ENCODE results near the gene VAV2. TPM values are rescaled to one million over a fixed set of nuclear protein-coding genes. Genes with fewer than 3 reads are reported as not detected.
A peak's percentile ranks its signal among the peaks of the same experiment; 100 is the strongest.

Gene VAV2
- total RNA-seq, 1 donor from 2014 or later, result 12.8 TPM

DNA sequence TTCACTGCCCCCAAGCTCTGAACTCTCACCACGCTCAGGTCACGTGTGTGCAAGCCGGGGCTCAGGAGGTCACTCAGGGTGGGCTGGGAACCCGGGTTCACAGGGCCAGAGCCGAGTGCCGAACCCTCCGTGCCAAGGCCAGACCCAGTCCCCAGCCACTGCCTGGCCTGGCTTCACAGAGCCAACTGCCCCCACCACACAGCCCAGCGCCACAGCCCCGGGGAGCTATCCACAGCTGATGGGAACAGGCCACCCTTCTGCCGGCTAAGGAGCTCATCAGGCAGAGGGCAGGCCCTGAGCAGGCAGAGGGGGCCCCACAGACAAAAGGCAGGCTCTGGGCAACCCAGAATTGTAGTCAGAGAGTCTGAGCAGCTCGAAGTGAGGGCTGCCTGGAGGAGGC, 117.0 kb downstream of the VAV2 start:
- DNase-seq (ENCODE audit: low spot score), result no peak

- DNase-seq (ENCODE audit: low spot score), result no peak
Observed at GRCh38 chr9:133874659-133875058, 117.5 kb downstream of the VAV2 start.

- DNase-seq (ENCODE audit: low spot score), result peak; percentile 84
Observed at GRCh38 chr9:133874060-133874657, 118.0 kb downstream of the VAV2 start.

DNA sequence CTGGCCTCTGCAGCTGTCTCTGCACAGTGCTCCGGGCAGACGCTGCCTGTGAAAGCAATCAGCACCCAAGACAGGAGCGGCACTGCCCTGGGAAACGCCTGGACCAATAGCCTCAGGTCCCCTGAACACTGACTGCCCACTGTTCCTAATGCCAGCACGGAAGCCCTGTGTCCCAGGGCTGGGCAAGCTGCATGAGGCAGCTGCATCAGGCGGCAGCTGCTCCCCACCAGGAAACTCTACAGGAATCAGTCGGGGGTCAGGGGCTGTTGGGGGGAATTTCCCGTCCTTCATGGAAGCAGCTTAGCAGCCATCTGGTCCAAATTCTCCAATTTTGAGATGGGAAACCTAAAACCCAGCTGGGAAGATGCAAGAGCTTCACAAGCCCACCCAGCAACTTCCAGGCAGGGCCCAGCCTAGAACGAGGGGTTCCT, 118.6 kb downstream of the VAV2 start:
- no peak for DNase-seq (ENCODE audit: low spot score)

- peak; percentile 36 for DNase-seq (ENCODE audit: low spot score)
Observed at GRCh38 chr9:133873009-133873408, 119.1 kb downstream of the VAV2 start.

- DNase-seq (ENCODE audit: low spot score), result no peak
Observed at GRCh38 chr9:133870598-133871595, 121.2 kb downstream of the VAV2 start.

- peak; percentile 21 for DNase-seq (ENCODE audit: low spot score)
Observed at GRCh38 chr9:133869674-133870405, 122.3 kb downstream of the VAV2 start.

DNA sequence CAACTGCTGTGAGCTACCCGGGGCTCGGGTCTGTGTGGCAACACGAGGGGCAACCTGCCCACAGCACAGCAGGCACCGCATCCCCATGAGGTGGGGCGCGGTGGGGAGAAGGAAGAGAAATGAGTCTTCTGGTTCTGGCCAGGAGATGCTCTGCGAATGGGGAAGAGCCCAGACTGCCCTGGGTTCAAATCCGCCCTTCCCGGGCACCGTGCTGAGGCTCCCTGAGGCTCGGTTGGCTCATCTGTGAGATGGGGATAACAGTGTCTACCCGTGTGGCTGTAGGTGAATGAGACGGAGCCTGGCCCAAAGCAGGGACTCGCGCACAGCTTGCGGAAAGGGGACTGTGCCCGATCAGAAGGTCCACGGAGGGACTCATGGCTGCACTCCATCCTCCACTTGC, 123.9 kb downstream of the VAV2 start:
- no peak for DNase-seq (ENCODE audit: low spot score)

DNA sequence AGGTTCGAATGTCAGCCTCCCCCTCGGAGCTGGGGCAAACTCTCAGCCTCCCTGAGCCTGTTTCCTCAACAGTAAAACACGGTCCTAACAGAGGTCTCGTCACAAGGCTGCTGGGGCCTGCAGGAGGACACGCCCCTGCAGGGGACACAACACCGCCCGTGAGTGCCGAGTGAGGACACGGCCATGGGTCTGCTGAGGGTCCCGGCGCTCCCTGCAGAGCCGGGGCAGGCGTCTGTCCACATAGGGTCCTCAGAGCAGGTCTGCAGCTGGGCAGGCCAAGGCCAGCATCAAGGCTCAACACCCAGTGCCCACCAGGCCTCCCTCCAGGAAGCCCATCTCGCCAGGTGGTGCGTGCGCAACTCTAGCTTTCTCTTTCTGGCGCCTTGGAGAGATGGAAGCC, 125.2 kb downstream of the VAV2 start:
- DNase-seq (ENCODE audit: low spot score), result no peak

DNA sequence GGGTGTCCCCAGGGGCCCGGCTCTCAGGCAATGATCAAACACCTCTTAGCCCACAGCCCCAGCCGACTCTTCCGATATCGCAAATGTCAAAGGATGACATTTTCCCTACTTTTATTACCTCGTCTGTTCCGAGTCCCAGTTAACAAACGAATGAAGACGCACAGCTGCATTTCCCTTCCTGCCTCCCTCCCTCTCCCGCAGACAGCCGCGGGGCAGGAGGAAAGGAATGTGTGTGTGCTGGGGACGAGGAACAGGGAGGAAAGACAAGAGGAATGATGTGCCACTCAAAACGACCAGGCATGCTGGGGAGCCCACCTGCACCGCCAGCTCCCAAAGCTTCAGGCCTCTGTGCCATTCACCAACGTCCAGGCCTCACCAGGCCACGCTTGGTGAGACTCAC, 128.1 kb downstream of the VAV2 start:
- DNase-seq (ENCODE audit: low spot score), result peak; percentile 28

- DNase-seq (ENCODE audit: low spot score), result no peak
Observed at GRCh38 chr9:133863257-133863592, 128.9 kb downstream of the VAV2 start.

DNA sequence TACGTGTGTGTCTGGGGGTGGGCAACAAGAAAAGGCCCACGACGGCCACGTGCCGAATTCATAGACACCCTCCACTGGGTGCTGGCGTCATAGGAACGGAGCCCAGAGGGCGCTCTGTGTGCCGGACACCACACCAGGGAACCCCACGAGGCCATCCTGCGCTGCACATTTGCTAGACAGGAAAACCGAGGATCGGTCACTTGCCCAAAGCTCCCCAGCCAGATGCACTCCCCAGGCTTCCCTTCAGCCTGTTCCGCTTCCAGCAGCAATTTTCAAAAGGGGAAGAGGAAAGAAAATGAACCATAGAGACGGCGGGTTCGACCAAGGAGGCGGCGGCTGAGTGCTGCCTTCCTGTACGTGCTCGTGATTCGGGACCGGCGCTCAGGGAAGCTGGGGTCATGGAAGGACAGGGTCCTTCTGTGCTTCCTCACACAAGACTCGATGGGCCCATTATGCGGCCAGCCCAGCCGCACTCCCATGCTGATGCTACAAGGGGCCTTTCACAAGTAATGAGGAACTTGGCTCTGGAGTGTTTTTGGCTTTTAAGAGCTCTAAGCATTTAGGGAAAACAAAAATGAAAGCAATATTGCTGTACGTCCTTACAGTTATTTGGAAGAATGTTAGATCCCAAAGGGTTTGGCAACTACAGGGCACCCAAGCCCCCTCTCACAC, 129.4 kb downstream of the VAV2 start:
- peak; percentile 41 for DNase-seq (ENCODE audit: low spot score)

DNA sequence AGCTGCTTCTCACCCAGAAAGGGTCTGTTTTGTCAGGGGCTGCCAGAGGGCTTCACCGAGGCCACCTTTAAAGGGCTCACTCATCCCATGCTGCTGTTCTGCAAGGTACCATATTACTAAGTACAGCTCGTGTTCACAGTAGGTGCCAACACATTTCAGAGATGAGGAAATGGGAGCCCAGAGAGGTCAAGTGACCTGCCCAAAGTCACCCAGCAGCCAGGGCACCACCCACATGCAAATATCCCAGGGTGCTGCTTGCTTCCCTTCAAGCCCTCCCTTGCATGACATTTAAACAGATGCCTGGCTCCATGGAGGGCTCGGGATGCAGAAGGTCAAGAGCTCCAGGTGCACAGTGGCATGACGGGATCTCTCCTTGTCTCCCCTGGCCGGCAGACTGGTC, 130.4 kb downstream of the VAV2 start:
- DNase-seq (ENCODE audit: low spot score), result no peak

GRCh38 chr9:133861086-133861485, 131.0 kb downstream of the VAV2 start:
- DNase-seq (ENCODE audit: low spot score), result no peak

DNA sequence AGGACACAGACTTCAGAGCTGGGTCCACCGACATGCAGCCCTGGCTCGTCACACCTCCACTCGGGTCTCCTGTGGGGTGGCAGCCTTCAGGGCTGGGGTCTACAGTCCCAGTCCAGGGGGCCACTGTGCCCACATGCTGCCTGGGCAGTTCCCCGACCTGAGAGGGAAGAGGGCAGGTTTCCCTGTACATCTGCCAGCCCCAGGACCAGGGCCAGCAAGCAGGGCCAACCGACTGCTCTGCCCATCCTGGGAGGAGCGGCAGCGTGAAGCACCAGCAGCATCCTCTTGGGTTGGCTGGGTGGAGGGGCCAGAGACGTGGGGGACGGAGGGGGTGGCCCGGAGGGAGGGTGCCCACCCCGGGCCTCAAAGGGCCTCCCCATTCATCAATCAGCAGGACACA, 133.4 kb downstream of the VAV2 start:
- DNase-seq (ENCODE audit: low spot score), result no peak

GRCh38 chr9:133857639-133858038, 134.5 kb downstream of the VAV2 start:
- no peak for DNase-seq (ENCODE audit: low spot score)

DNA sequence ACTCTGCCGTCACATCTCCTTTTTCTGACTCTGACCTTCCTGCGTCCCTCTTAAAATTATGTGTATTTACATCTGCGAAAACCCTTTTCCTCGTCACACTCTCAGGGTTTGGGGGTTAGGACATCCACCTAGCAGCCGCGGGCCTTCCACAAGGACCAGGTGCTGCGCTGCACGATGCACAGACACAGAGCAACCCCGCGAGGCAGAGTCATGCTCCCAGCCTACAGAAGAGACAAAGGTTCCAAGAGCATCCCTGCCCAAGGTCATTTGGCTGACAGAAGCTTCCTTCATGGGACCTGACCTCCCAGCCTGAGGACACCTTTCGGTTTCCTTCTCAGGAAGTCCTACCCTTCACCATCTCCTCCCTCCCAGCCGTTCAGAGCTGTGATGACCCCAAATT, 135.3 kb downstream of the VAV2 start:
- no peak for DNase-seq (ENCODE audit: low spot score)

DNA sequence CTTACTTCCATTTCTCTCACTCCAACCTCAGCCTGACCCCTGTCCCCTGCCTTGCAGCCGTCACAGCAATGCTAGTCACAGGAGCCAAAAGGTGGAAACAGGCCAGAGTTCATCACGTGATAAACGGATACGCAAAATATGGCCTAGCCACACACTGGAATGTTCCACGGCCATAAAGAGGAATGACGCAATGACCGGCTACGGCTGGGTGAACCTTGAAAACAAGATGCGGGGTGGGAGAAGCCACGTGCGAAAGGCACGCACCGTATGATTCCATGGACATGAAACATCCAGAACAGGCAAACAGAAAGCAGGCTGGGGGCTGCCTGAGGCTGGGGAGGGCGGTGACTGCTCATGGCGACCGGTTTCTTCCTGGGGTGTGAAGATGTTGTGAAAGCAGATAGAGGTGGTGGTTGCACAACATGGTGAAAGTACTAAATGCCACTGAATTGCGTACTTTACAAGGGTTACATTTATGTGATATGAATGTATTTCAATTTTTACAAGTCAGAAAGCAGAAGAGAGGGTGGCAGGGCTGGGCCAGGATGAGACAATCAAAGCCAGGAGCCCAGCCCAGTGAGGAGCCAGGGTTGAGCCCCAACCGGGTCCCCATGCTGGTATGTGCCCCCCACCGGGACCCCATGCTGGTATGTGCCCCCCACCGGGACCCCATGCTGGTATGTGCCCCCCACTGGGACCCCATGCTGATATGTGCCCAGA, 136.2 kb downstream of the VAV2 start:
- peak; percentile 31 for DNase-seq (ENCODE audit: low spot score)

- DNase-seq (ENCODE audit: low spot score), result no peak
Observed at GRCh38 chr9:133855371-133855770, 136.8 kb downstream of the VAV2 start.

DNA sequence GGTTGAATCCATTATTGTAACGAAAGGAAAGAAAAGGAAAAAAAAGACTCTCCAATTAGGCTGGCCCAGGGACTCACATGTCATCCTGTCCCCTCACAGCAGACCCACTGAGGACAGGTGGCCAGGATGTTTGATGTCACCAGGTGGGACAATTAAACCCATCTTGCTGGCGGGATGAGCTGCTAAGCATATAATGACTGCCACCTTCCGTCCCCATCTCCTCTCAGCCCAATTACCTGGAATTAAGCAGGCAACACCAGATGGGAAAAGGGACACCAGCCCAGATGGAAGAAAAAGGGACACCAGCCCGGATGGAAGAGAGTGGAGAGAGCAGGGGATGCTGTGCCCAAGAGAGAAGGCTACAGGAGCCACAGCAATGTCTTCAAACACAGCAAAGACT, 137.4 kb downstream of the VAV2 start:
- DNase-seq (ENCODE audit: low spot score), result no peak

- no peak for DNase-seq (ENCODE audit: low spot score)
Observed at GRCh38 chr9:133854048-133854447, 138.1 kb downstream of the VAV2 start.
